ENCODE data around the gene SGTB. TPM values are rescaled to one million over a fixed set of nuclear protein-coding genes. Genes with fewer than 3 reads are reported as not detected.
A peak's percentile ranks its signal among the peaks of the same experiment; 100 is the strongest.
"Not testable (repeated sequence)": the region's sequence is repeated elsewhere in the genome, so short reads cannot be mapped to it uniquely, and the experiment has no call there.

The SGTB gene
- total RNA-seq, 1 experiment from 2014 or later: 14.3 TPM

DNA sequence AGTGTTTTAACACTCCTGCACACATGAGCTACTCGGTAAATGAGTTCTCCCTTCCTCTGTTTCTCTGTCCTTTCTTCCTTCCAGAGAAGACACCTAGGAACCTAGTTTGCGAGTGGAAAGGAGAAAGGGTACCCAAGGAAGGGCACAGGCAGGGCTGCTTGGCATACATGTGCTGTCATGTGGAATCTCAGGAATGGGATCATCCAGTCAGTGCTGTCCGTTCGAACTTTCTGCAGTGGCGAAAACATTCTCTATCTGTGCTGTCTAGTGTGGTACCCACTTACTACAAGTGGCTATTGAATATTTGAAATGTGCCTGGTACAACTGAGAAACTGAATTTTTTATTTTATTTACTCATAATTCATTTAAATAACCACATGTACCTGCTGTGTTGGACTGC lies 28.0 kb upstream of the SGTB start:
- Histone ChIP-seq H3K9me3 (replicated peaks) (no peaks in the 10 kb centered on the region), H3K4me3 (no peak overlapping the region), H3K27me3 (replicated peaks) (no peaks in the 10 kb centered on the region), H3K4me1 (replicated peaks) (no peaks in the 10 kb centered on the region), H3K36me3 (no peaks in the 10 kb centered on the region), H3K27ac (no peak overlapping the region)
- no peak for DNase-seq (ENCODE audit: low read depth in 1 of 2, low spot score in 2 of 2)

DNA sequence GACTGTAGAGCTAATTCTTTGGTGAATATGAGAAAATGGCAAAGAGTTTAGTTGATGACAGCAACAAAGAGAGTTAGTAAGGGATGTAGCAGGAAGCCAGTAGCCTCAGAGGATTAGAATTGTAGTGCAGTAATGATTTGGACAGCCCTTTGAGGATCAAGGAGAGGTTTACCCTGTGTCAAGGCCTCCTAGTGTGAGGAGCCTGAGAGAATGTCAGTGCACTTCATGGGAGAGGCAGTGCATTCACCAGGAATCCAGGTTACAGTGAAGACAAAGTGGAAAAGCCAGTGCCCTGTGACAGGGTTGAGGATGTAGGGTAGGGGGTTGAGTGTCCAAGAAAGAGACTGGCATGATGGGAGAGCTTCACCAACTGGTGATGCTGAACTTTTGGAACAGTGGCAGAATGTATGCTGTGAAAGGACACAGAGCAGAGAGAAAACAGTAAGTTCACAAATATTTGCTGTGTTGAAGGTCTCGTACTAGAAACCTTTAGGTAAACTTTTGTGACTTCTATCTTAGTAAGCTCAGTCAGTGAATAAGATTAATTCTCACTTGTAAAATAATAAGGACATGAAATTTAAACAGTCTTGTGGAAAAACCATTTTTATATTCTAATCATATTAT lies 27.4 kb upstream of the SGTB start:
- no peaks in the 10 kb centered on the region for H3K36me3 ChIP-seq
- H3K27me3 ChIP-seq (replicated peaks): no peaks in the 10 kb centered on the region
- no peak for DNase-seq (ENCODE audit: low read depth in 1 of 2, low spot score in 2 of 2)
- no peak overlapping the region for H3K27ac ChIP-seq
- no peak overlapping the region for H3K4me3 ChIP-seq
- no peaks in the 10 kb centered on the region for H3K9me3 ChIP-seq (replicated peaks)
- no peaks in the 10 kb centered on the region for H3K4me1 ChIP-seq (replicated peaks)

DNA sequence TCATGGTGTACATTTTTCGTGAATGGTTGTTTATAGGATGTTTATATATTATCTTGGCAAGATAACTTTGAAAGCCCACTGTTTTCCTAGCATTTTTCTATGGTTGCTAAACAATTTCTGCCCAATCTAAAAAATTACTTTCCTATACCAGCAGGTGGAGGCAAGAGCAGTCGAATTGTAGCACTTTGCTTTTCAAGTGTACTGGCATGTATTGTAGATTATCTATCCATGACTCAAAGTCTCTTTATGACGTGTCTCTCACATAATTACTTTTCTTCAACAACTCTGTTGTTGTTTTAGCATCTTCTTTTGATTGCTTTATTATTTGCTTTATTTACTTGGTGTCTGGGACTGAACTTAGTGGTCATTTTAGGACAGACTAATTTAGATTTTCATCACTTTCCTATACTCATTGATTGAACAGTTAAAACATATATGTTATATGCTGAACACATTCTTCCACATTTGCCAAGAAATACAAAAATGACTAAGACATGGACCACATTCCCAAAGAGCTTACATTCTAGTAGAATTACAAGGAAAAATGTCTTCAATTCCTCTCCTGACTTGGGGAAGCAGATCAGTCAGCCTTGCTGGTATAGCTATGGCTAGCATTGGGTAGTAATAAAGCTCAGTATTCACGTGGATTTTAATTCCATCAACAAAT lies 20.8 kb upstream of the SGTB start:
- Histone ChIP-seq H3K27me3 (replicated peaks) (no peaks in the 10 kb centered on the region), H3K4me3 (no peak overlapping the region), H3K4me1 (replicated peaks) (peaks cover 5% of the 10 kb centered on the region), H3K36me3 (no peaks in the 10 kb centered on the region; the same call in 1 of the 2 replicates), H3K27ac (peak overlapping the region; percentile 3; the same call in 1 of the 2 replicates), H3K9me3 (replicated peaks) (no peaks in the 10 kb centered on the region)
- peak in 1 of 2 experiments; percentile 68 for DNase-seq (ENCODE audit: low read depth in 1 of 2, low spot score in 2 of 2)

- no peaks in the 10 kb centered on the region for H3K27me3 ChIP-seq (replicated peaks)
- no peak overlapping the region for H3K4me3 ChIP-seq
- no peak for DNase-seq (ENCODE audit: low read depth in 1 of 2, low spot score in 2 of 2)
- no peaks in the 10 kb centered on the region for H3K9me3 ChIP-seq (replicated peaks)
- no peak overlapping the region for H3K27ac ChIP-seq
- peaks cover 5% of the 10 kb centered on the region for H3K4me1 ChIP-seq (replicated peaks)
- H3K36me3 ChIP-seq: no peaks in the 10 kb centered on the region; the same call in 1 of the 2 replicates
Observed at GRCh38 chr5:65739162-65739561, 17.3 kb upstream of the SGTB start.

DNA sequence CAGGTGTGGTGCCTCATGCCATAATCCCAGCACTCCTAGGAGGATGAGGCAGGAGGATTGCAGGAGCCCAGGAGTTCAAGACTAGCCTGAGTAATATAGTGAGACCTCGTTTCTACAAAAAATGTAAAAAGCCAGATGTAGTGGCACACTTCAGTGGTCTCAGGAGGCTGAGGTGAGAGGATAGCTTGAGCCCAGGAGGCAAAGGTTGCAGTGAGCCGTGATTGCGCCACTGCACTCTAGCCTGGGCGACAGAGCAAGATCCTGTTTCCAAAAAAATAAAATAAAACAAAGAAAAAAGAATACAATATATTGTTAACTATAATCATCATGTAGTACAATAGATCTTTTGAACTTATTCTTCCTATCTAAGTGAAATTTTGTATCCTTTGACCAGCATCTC lies 16.4 kb upstream of the SGTB start:
- Histone ChIP-seq H3K27ac (no peak overlapping the region), H3K4me1 (replicated peaks) (peaks cover 5% of the 10 kb centered on the region), H3K9me3 (replicated peaks) (no peaks in the 10 kb centered on the region), H3K4me3 (no peak overlapping the region), H3K36me3 (no peaks in the 10 kb centered on the region), H3K27me3 (replicated peaks) (no peaks in the 10 kb centered on the region)
- no peak for DNase-seq (ENCODE audit: low read depth in 1 of 2, low spot score in 2 of 2)

DNA sequence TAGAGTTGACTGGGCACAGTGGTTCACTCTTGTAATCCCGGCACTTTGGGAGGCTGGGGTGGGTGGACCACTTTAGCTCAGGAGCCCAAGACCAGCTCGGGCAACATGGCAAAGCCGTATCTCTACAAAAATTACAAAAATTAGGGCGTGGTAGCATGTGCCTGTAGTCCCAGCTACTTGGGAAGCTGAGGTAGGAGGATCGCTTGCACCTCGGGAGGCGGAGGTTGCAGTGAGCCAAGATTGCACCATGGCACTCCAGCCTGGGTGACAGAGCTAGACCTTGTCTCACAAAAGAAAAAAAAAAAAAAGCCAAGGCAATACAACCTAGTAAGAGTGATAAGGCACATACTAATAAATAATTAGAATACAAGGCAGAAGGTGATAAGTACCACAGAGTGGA lies 15.9 kb upstream of the SGTB start:
- Histone ChIP-seq H3K9me3 (replicated peaks) (no peaks in the 10 kb centered on the region), H3K4me1 (replicated peaks) (peaks cover 3% of the 10 kb centered on the region), H3K27me3 (replicated peaks) (no peaks in the 10 kb centered on the region), H3K36me3 (no peaks in the 10 kb centered on the region), H3K4me3 (no peak overlapping the region), H3K27ac (no peak overlapping the region)
- no peak for DNase-seq (ENCODE audit: low read depth in 1 of 2, low spot score in 2 of 2)

DNA sequence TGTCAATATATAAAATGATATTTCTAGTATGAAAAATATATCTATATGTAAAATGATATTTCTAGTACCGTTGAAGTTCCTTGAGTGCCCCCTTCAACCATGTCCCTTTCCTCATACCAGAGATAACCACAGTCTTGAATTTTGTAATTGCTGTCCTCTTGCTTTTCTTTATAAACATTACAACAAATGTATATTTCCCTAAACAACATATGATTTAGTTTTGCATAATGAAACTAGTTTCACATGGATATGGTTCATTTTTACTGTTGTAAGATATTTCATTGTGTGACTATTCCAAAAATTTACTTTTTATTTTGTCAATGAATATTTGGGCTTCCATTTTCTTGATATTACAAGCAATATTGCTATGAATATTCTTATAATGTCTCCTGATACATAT lies 14.1 kb upstream of the SGTB start:
- Histone ChIP-seq H3K27me3 (replicated peaks) (no peaks in the 10 kb centered on the region), H3K27ac (no peak overlapping the region), H3K36me3 (0 out of 2 replicates have a peak, but pooled peaks cover 2% of the 10 kb centered on the region), H3K4me3 (no peak overlapping the region), H3K9me3 (replicated peaks) (no peaks in the 10 kb centered on the region), H3K4me1 (replicated peaks) (no peaks in the 10 kb centered on the region)
- no peak for DNase-seq (ENCODE audit: low read depth in 1 of 2, low spot score in 2 of 2)

- no peaks in the 10 kb centered on the region for H3K4me1 ChIP-seq (replicated peaks)
- H3K36me3 ChIP-seq: peaks cover 6% of the 10 kb centered on the region; the same call in 1 of the 2 replicates
- no peaks in the 10 kb centered on the region for H3K9me3 ChIP-seq (replicated peaks)
- H3K4me3 ChIP-seq: no peak overlapping the region
- H3K27me3 ChIP-seq (replicated peaks): no peaks in the 10 kb centered on the region
- no peak for DNase-seq (ENCODE audit: low read depth in 1 of 2, low spot score in 2 of 2)
- no peak overlapping the region for H3K27ac ChIP-seq
Observed at GRCh38 chr5:65734921-65735320, 13.0 kb upstream of the SGTB start.

- H3K36me3 ChIP-seq; H3K4me3 ChIP-seq; H3K4me1 ChIP-seq (replicated peaks); H3K9me3 ChIP-seq (replicated peaks); H3K27ac ChIP-seq; H3K27me3 ChIP-seq (replicated peaks); DNase-seq (ENCODE audit: low read depth in 1 of 2, low spot score in 2 of 2): not testable (repeated sequence)
Observed at GRCh38 chr5:65734196-65734775, 12.4 kb upstream of the SGTB start.

DNA sequence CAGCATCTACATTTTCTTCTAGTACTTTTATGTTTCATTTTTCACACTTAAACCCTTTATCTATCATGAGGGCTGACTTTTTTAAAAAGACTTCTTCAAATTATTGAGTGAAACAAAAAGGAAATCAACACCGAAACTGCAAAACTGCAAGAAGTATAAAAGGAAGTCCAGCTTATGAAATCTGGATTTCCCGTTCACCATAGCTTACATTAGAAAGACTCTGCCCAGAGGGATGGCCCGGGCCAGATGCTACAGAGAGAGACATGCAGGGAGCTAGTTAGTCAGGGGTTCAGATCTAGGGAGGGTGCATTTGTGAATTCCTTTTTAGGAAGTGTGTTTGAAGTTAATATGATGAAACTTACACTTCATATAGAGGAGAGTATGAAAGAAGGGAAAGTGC lies 10.1 kb upstream of the SGTB start:
- not testable (repeated sequence) for H3K4me3 ChIP-seq; H3K9me3 ChIP-seq (replicated peaks); H3K27me3 ChIP-seq (replicated peaks); H3K36me3 ChIP-seq; DNase-seq (ENCODE audit: low read depth in 1 of 2, low spot score in 2 of 2); H3K27ac ChIP-seq
- H3K4me1 ChIP-seq (replicated peaks): peaks cover 16% of the 10 kb centered on the region

DNA sequence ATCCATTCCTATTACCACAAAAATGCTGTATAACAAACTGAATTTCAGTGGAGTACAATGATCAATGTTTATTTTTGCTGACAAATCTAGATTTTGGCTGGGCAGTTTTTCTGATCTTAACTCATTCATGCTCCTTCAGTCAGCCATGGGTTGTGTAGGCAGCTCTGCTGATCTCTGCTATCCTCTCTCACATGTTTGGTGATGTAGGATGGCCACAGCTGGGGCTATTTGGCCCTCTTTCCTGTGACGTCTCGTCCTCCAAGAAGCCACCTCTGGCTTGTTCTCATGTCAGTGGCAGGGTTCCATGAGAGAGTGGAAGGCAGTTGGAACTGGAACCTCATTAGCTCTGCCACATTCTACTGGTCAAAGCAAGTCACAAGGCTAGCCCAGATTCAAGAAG lies 9.0 kb upstream of the SGTB start:
- Histone ChIP-seq H3K36me3 (peaks cover 6% of the 10 kb centered on the region; the same call in 1 of the 2 replicates), H3K27ac (no peak overlapping the region), H3K9me3 (replicated peaks) (no peaks in the 10 kb centered on the region), H3K4me1 (replicated peaks) (peaks cover 19% of the 10 kb centered on the region), H3K27me3 (replicated peaks) (no peaks in the 10 kb centered on the region), H3K4me3 (no peak overlapping the region)
- no peak for DNase-seq (ENCODE audit: low read depth in 1 of 2, low spot score in 2 of 2)

DNA sequence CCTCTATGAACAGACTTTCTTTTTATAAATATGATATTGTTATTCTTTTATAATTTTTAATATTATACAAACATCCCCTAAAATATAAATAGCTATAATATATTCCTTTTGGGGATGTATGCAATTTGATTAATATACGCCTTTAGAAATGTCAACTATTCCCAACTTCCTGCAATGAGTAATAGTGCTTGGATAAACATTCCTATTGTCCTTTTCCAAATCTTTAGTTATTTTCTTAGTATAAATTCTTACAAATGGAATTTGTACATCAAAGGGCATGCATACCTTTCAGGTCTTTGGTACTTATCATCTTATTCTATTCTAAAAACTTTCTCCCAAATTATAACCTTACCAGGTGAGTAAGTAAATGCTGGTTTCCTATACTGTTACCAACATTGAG lies 6.3 kb upstream of the SGTB start:
- peak in 1 of 2 experiments; percentile 22 for DNase-seq (ENCODE audit: low read depth in 1 of 2, low spot score in 2 of 2)
- H3K9me3 ChIP-seq (replicated peaks): no peaks in the 10 kb centered on the region
- no peaks in the 10 kb centered on the region for H3K27me3 ChIP-seq (replicated peaks)
- H3K27ac ChIP-seq: no peak overlapping the region
- peaks cover 25% of the 10 kb centered on the region for H3K4me1 ChIP-seq (replicated peaks)
- peaks cover 10% of the 10 kb centered on the region; the same call in 1 of the 2 replicates for H3K36me3 ChIP-seq
- no peak overlapping the region for H3K4me3 ChIP-seq

DNA sequence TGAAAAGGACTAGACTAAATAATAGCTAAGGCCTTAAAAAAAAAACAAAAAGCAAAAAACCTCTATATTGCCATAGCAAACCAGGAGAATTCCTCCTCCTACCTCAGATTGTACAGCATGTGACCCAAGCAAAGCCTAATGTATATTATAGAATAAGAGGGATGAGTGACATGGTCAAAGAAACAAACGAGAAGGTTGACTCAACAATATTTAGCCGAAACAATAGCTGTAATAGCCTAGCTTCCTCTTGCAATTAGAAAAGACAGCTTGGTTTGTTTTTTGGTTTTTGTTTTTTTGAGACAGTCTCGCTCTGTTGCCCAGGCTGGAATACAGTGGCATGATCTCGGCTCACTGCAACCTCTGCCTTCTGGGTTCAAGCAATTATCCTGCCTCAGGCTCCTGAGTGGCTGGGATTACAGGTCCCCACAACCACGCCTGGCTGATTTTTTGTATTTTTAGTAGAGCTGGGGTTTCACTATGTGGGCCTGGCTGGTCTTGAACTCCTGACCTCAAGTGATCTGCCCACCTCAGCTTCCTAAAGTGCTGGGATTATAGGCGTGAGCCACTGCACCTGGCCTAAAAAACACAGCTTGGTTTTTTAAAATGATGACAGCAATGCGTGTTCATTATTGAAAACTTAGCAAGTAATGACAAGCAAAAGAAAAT lies 5.7 kb upstream of the SGTB start:
- no peak overlapping the region for H3K27ac ChIP-seq
- H3K36me3 ChIP-seq: peaks cover 10% of the 10 kb centered on the region; the same call in 1 of the 2 replicates
- H3K9me3 ChIP-seq (replicated peaks): no peaks in the 10 kb centered on the region
- H3K4me1 ChIP-seq (replicated peaks): peaks cover 25% of the 10 kb centered on the region
- H3K27me3 ChIP-seq (replicated peaks): no peaks in the 10 kb centered on the region
- no peak overlapping the region for H3K4me3 ChIP-seq
- DNase-seq (ENCODE audit: low read depth in 1 of 2, low spot score in 2 of 2): no peak
